Measurements from ENCODE around the gene NYAP2. TPM values are rescaled to one million over a fixed set of nuclear protein-coding genes. Genes with fewer than 3 reads are reported as not detected.

Gene NYAP2
- total RNA-seq, 4 donors from 2014 or later = 0.13 to 0.47 TPM; not detected in 2

DNA sequence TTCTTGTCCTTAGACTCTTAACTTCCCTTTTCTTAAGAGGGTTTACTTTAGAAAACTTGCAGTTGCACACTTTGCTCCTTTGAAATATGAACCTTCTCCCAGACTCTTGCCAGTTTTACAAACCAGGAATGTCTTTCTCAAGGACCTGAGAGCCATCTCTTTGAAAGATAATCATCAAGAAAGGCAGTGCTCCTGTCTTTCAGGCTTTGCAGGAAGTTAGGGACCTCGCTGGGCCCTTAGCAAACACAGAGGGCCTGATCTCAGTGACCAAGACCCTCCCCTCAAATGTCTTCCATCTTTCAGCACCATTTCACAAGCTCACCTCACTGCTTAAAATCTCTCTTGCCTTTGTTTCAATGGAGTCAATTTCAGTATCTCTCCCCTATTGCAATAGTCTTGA is 32.0 kb upstream of the NYAP2 start:
- ATAC-seq = no peak
- no peaks in the 10 kb centered on the region for H3K4me1 ChIP-seq
- no peak overlapping the region for H3K27ac ChIP-seq
- H3K9me3 ChIP-seq = no peaks in the 10 kb centered on the region
- H3K4me3 ChIP-seq = no peak overlapping the region
- 18 to 40% methylated on average over 1 of the region's 1 CpG for WGBS, 2 donors (ENCODE audit: low coverage in 1 of 2)
- H3K27me3 ChIP-seq = no peaks in the 10 kb centered on the region
- no peak for TF ChIP-seq EP300 (IDR thresholded peaks at IDR 0.05)
- TF ChIP-seq POLR2A (IDR thresholded peaks at IDR 0.05) = no peak
- TF ChIP-seq POLR2AphosphoS5 (IDR thresholded peaks at IDR 0.05) = no peak
- TF ChIP-seq, protein P1, sequence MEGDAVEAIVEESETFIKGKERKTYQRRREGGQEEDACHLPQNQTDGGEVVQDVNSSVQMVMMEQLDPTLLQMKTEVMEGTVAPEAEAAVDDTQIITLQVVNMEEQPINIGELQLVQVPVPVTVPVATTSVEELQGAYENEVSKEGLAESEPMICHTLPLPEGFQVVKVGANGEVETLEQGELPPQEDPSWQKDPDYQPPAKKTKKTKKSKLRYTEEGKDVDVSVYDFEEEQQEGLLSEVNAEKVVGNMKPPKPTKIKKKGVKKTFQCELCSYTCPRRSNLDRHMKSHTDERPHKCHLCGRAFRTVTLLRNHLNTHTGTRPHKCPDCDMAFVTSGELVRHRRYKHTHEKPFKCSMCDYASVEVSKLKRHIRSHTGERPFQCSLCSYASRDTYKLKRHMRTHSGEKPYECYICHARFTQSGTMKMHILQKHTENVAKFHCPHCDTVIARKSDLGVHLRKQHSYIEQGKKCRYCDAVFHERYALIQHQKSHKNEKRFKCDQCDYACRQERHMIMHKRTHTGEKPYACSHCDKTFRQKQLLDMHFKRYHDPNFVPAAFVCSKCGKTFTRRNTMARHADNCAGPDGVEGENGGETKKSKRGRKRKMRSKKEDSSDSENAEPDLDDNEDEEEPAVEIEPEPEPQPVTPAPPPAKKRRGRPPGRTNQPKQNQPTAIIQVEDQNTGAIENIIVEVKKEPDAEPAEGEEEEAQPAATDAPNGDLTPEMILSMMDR (IDR thresholded peaks at IDR 0.05) = no peak
- no peaks in the 10 kb centered on the region for H3K36me3 ChIP-seq

DNA sequence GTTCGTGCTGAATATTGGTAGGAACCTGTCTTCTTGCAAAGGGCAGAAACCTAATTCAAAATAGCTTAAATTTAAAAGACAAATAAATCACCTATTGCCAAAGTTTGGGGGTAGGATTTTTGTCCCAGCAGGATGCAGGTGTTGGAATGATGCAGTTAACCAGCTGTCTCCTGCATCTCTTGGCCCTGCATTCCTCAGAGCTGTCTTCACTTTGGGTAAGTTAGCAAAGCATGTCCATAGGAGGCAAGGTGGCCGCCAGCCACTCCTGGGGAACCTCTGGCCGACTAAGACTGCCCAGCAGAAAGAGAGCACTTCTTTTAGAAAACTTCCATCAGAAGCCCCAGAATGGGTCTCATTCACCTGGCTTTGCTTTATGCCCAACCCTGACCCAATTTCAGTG is 20.5 kb upstream of the NYAP2 start:
- no peak overlapping the region for H3K27ac ChIP-seq
- no peaks in the 10 kb centered on the region for H3K4me1 ChIP-seq
- ATAC-seq = no peak
- 33 to 39% methylated on average over 1 of the region's 3 CpGs for WGBS, 2 donors (ENCODE audit: low coverage in 1 of 2)
- H3K9me3 ChIP-seq = no peaks in the 10 kb centered on the region
- no peak for TF ChIP-seq POLR2A (IDR thresholded peaks at IDR 0.05)
- TF ChIP-seq, protein P1 (IDR thresholded peaks at IDR 0.05) = no peak
- no peak for TF ChIP-seq EP300 (IDR thresholded peaks at IDR 0.05)
- TF ChIP-seq POLR2AphosphoS5 (IDR thresholded peaks at IDR 0.05) = no peak
- no peaks in the 10 kb centered on the region for H3K27me3 ChIP-seq
- H3K36me3 ChIP-seq = no peaks in the 10 kb centered on the region
- no peak overlapping the region for H3K4me3 ChIP-seq

DNA sequence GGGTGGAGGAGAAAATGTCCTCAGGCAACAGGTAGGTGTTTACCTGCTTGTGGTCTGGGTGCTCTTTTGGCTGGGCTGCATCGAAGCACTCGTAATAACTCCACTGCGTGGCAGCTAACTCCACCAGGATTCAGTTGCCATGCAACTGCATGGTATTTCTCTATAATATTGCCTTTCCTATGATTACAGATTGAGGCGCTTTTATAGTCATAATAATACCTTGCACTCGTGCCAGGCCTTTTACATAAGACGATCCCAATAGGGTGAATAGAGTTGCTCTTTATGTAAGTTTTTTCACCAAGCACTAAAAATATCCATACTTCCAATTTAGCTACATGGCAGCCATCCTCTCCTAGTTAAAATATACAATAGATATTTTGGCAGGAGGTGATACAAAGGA is 19.7 kb upstream of the NYAP2 start:
- no peak overlapping the region for H3K27ac ChIP-seq
- no peaks in the 10 kb centered on the region for H3K27me3 ChIP-seq
- WGBS, 2 donors (ENCODE audit: low coverage in 1 of 2) = 84 to 94% methylated on average over 4 to 6 of the region's 6 CpGs
- H3K36me3 ChIP-seq = no peaks in the 10 kb centered on the region
- no peaks in the 10 kb centered on the region for H3K9me3 ChIP-seq
- TF ChIP-seq POLR2AphosphoS5 (IDR thresholded peaks at IDR 0.05) (no peak), EP300 (IDR thresholded peaks at IDR 0.05) (no peak), POLR2A (IDR thresholded peaks at IDR 0.05) (no peak)
- TF ChIP-seq, protein P1 (IDR thresholded peaks at IDR 0.05) = no peak
- no peak for ATAC-seq
- H3K4me1 ChIP-seq = no peaks in the 10 kb centered on the region
- no peak overlapping the region for H3K4me3 ChIP-seq

DNA sequence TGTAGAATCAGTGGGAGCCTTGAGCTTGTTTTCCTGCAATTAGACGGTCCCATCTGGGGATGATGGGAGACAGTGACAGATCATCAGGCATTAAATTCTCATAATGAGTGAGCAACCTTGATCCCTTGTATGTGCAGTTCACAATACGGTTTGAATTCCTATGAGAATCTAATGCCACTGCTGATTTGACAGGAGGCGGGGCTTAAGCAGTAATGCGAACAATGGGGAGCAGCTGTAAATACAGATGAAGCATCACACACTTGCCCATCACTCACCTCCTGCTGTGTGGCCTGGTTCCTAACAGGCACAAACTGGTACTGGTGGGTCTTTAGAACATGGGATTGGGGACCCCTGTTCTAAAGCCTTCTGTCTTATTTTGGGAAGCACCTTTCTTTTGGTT is 17.9 kb upstream of the NYAP2 start:
- no peak for ATAC-seq
- no peaks in the 10 kb centered on the region for H3K27me3 ChIP-seq
- H3K36me3 ChIP-seq = no peaks in the 10 kb centered on the region
- no peak for TF ChIP-seq POLR2A (IDR thresholded peaks at IDR 0.05)
- no peak overlapping the region for H3K4me3 ChIP-seq
- H3K9me3 ChIP-seq = no peaks in the 10 kb centered on the region
- WGBS, 2 donors (ENCODE audit: low coverage in 1 of 2) = 82 to 83% methylated on average over 3 of the region's 4 CpGs
- H3K4me1 ChIP-seq = no peaks in the 10 kb centered on the region
- H3K27ac ChIP-seq = no peak overlapping the region

DNA sequence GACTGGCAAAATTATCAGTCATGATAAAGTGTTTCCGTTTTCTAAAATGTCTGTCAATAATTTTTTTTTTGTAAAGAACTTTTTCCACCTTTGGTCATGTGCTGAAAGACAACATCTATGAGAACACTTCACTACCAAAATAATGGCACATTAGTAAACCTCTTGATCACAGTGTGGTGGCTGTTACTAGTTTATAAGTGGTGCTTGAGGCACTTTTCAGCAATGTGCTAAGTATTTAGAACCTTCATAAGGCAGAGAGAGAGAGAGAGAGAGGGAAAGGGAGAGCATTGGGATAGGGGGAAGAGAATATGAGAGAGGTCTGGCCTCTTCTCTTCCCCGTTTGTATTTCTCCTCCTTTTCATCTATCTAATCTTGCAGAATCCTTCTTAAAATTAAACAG is 1.1 kb upstream of the NYAP2 start:
- H3K27me3 ChIP-seq = peaks cover 10% of the 10 kb centered on the region
- WGBS, 2 donors (ENCODE audit: low coverage in 1 of 2) = 48 to 61% methylated on average over 2 of the region's 2 CpGs
- TF ChIP-seq POLR2A (IDR thresholded peaks at IDR 0.05) (no peak), POLR2AphosphoS5 (IDR thresholded peaks at IDR 0.05) (no peak), EP300 (IDR thresholded peaks at IDR 0.05) (no peak)
- TF ChIP-seq, protein P1 (IDR thresholded peaks at IDR 0.05) = no peak

More for the DNA sequence above, 1.1 kb upstream of the NYAP2 start:
- no peak for ATAC-seq
- H3K36me3 ChIP-seq = no peaks in the 10 kb centered on the region
- no peak overlapping the region for H3K27ac ChIP-seq
- peaks cover 0 to 4% (median 0%) of the 10 kb centered on the region in 3 donors for H3K9me3 ChIP-seq
- no peaks in the 10 kb centered on the region for H3K4me1 ChIP-seq
- no peak overlapping the region for H3K4me3 ChIP-seq

Measured in gastroesophageal sphincter (tissue), 4 donors.